ENCODE data around the gene CLEC5A.

Gene CLEC5A

DNA sequence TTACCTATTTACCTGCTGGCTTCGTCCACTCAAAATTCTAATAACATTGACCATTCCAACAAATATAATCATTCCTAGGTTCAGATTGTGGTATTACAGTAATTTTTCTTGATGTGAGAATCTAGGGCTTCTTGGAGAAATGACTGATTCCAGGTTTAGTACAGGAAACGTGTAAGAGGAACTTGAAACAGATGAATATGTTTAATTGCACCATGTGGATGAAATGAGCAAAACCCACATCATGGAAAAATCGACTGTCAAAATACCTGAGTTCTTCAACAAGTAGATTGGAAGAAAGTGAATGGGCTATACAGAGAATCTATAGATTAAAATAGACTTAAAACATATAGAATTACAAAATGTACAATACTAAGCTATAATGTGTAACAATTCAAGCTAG, 55.4 kb downstream of the CLEC5A start:
- H3K9me3 ChIP-seq (replicated peaks; ENCODE audit: low read length), result no peaks in the 10 kb centered on the region
- H3K4me3 ChIP-seq (ENCODE audit: low read length), result no peak overlapping the region
- H3K4me2 ChIP-seq (ENCODE audit: low read length), result no peak overlapping the region
- no peak overlapping the region for H3K9ac ChIP-seq (ENCODE audit: low read depth, low read length)
- no peaks in the 10 kb centered on the region for H3K36me3 ChIP-seq (ENCODE audit: insufficient read depth, low read length)
- no peaks in the 10 kb centered on the region for H3K27me3 ChIP-seq (ENCODE audit: control insufficient read depth, insufficient read depth, low read length)
- H3K4me1 ChIP-seq (ENCODE audit: control insufficient read depth, insufficient read depth, low read length), result no peaks in the 10 kb centered on the region

DNA sequence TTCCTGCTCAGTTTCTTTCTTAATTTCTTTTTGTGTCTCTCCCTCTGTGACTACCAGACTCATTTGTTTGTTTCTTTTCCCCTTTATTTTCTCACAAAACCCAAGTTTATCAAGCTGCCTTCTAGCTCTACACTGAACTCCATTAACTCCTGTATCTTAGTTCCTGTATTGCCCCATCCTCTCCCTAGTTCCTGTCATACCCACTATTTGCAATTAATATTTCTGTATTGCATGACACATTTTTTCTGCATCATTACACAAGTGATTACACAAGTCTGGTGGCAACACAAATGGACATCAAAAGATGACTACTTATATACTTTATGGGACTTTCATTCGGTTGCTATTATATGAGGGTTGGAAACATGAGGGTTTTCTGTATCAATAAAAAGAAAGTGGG, 57.5 kb downstream of the CLEC5A start:
- H3K27me3 ChIP-seq (ENCODE audit: control insufficient read depth, insufficient read depth, low read length), result no peaks in the 10 kb centered on the region
- H3K4me3 ChIP-seq (ENCODE audit: low read length), result no peak overlapping the region

DNA sequence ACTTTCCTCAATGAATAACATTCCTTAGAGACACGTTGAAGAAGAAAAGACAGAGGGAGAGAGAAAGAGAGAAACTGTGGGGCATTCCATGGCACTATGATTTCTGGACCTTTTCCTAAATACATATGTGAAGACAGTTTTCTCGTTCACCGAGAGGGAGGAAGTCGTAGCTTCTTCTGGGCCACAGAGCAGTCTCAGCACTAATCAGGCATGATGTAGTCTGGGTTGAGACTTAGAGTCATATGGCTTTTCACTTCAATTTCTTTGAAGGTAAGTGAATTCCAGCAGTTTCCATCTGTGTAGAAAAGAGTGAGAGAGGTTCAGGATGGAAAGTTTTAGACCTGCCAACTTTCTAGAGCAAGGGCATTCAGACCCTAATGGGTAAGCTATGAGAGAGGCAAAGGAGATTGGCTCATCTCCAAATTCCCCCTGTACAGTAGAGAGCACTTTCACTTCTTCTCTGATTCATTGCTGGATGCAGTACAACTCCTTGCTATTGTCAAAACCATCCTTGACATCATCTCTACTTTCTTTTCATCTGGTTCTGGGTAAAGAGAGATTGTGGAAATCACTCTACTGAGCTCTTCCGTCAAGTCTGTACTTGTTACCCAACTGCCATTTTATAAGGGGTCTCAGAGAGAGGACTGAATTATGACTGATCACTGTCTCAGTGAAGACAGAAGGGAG, 62.1 kb downstream of the CLEC5A start:
- Histone ChIP-seq H3K36me3 (ENCODE audit: insufficient read depth, low read length) (no peaks in the 10 kb centered on the region), H3K4me1 (ENCODE audit: control insufficient read depth, insufficient read depth, low read length) (no peaks in the 10 kb centered on the region), H3K4me2 (ENCODE audit: low read length) (no peak overlapping the region), H3K4me3 (ENCODE audit: low read length) (no peak overlapping the region), H3K9me3 (replicated peaks; ENCODE audit: low read length) (no peaks in the 10 kb centered on the region), H3K27me3 (ENCODE audit: control insufficient read depth, insufficient read depth, low read length) (no peaks in the 10 kb centered on the region), H3K9ac (ENCODE audit: low read depth, low read length) (no peak overlapping the region)

More for the DNA sequence above, 57.5 kb downstream of the CLEC5A start:
- Histone ChIP-seq H3K9me3 (replicated peaks; ENCODE audit: low read length) (no peaks in the 10 kb centered on the region), H3K36me3 (ENCODE audit: insufficient read depth, low read length) (no peaks in the 10 kb centered on the region), H3K9ac (ENCODE audit: low read depth, low read length) (no peak overlapping the region), H3K4me2 (ENCODE audit: low read length) (no peak overlapping the region), H3K4me1 (ENCODE audit: control insufficient read depth, insufficient read depth, low read length) (no peaks in the 10 kb centered on the region)

DNA sequence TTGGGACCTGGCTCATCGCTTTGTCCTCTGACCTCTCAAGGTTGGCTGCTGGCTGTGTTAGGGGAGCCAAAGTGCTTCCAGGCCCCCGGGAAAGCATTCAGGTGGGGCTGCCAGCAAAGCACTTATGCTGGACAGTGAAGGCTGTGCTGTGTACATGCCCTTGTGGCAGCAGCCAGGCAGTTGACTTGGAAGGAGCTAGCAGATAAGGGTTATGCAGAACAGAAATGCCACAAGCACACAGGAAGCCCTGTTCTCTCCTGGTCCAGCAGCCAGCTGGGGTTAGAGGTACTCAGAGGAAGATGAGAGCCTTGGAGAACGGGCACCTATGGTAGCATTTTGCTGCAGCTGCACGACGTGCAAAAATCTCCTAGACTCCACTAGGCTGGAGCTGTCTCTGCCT, 65.8 kb downstream of the CLEC5A start:
- Histone ChIP-seq H3K9me3 (replicated peaks; ENCODE audit: low read length) (no peaks in the 10 kb centered on the region), H3K36me3 (ENCODE audit: insufficient read depth, low read length) (no peaks in the 10 kb centered on the region), H3K4me2 (ENCODE audit: low read length) (no peak overlapping the region), H3K9ac (ENCODE audit: low read depth, low read length) (no peak overlapping the region), H3K27me3 (ENCODE audit: control insufficient read depth, insufficient read depth, low read length) (no peaks in the 10 kb centered on the region), H3K4me3 (ENCODE audit: low read length) (no peak overlapping the region), H3K4me1 (ENCODE audit: control insufficient read depth, insufficient read depth, low read length) (no peaks in the 10 kb centered on the region)

DNA sequence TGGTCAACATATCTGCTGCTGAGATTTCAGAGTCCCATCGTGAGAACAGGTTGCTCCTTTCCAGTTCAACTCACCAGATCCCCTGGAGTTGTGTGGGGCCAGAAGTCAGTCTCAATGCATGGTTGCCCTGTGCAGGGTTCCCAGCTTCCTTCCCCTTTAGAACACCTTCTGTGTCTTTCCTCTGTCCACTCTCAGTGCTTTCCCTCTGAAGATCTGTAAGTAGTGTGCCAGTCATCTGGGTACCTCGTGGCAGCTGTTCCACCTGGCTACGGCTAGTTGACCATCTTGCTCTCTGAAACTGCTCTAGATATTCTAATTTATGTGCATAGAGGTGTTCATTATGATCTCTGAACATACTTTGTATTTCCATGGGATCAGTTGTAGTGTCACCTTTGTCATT, 69.4 kb downstream of the CLEC5A start:
- no peaks in the 10 kb centered on the region for H3K36me3 ChIP-seq (ENCODE audit: insufficient read depth, low read length)
- no peak overlapping the region for H3K4me3 ChIP-seq (ENCODE audit: low read length)
- no peaks in the 10 kb centered on the region for H3K9me3 ChIP-seq (replicated peaks; ENCODE audit: low read length)
- no peaks in the 10 kb centered on the region for H3K4me1 ChIP-seq (ENCODE audit: control insufficient read depth, insufficient read depth, low read length)
- no peak overlapping the region for H3K9ac ChIP-seq (ENCODE audit: low read depth, low read length)
- H3K27me3 ChIP-seq (ENCODE audit: control insufficient read depth, insufficient read depth, low read length), result no peaks in the 10 kb centered on the region
- H3K4me2 ChIP-seq (ENCODE audit: low read length), result no peak overlapping the region
